GM18951 (cell line): ENCODE results near the gene MCC.

ENCODE experiments used
- POLR2A ChIP-seq: IDR thresholded peaks from 4 replicates; pipeline ENCODE4 v1.6.1; 2011; ENCODE audit warnings: mild to moderate bottlenecking; ENCODE audit not compliant: insufficient read length, insufficient read depth; ENCODE audit errors: extremely low read depth
- in situ Hi-C: fragments of 300-500 bp; cut with MboI; formaldehyde crosslinking; loops from one replicate; pipeline ENCODE4 v1.12.0; 2022; ENCODE audit warnings: low sequenced_read_pairs, mixed read lengths, inconsistent platforms; ENCODE audit not compliant: unreplicated experiment

Gene MCC

DNA sequence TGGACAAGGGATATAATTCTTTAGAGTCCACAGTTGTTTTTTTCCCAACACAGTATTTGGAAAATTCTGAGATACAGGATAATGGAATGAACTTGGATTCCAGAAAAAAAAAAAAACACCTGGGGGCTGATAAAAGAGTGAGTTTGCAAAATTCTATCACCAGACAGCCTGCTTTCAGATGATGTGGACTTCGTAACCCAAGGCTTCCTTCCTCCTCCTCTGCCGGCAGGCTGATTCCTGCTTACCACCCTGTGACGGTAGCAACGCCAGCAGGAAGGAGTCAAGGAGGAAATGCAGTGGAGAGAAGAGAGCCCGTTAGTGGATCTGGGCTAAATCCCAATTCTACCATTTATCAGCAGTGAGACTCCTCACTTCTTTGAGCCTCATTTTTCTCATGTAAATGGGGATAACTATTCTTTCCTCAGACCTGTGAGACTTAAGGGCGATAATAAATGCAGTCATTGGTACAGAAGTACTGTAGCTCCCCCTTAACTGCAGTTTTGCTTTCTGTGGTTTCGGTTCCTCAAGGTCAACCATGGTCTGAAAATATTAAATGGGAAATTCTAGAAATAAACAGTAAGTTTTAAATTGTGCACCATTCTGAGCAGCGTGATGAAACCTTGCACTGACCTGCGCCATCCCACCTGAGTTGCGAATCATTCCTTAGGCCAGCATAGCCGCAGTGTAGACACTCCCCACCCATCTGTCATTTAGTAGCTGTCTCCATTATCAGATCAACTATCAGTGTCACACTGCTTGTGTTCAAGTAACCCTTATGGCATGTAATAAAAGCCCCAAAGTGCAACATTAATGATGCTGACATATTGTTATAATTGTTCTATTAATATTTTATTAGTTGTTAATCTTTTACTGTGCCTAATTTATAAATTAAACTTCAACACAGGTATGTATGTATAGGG lies 440.3 kb downstream of the MCC start:
- in situ Hi-C loops = no loop called here
- no peak for TF ChIP-seq POLR2A

DNA sequence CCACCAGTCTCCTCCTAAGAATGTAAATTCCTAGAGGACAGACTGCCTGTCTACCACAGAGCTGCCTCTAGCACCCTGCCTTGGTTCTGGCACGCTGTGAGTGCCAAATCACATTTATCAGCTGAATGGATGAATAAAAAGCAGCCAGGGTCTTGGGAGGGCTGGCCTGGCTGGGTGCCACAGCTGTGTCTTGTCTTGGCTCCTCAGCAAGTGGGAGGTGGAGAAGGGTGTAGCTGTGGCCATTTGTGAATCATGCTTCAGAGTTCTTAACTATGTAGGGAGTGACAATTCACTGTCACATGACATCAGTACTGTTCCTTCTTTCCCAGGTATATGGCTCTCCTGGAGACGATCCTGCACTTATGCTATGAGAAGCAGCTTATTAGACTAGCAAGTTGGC lies 441.0 kb downstream of the MCC start:
- in situ Hi-C loops = no loop called here
- TF ChIP-seq POLR2A = no peak

DNA sequence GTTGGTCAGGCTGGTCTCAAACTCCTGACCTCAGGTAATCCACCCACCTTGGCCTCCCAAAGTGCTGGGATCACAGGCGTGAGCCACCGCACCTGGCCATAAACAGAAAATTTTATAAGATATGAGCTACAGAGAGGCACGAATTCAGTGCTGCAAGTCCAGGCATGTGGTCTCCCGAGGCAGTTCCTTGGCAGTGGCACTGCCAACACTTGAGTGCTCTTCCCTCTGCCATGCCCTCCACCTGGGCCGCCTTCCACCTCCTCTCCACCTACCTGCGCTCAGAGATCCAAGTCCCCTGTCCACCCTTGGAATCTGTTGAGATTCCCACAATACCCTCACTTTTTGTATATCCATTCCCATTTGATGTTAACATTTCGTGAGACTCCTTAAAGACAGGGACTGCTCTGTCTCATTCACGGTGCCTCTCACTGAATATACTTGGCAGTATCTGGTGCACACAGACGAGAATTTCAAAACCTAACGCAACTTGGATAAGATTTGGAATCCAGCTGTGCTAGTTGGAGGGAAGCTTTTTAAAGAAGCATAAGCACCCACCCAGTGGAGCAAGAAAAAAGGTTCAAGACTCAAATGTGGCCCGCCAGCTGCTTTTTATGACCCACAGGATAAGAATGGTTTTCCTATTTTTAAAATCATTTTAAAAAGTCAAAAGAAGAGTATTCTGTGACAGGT lies 443.3 kb downstream of the MCC start:
- in situ Hi-C loops = no loop called here
- TF ChIP-seq POLR2A = no peak

DNA sequence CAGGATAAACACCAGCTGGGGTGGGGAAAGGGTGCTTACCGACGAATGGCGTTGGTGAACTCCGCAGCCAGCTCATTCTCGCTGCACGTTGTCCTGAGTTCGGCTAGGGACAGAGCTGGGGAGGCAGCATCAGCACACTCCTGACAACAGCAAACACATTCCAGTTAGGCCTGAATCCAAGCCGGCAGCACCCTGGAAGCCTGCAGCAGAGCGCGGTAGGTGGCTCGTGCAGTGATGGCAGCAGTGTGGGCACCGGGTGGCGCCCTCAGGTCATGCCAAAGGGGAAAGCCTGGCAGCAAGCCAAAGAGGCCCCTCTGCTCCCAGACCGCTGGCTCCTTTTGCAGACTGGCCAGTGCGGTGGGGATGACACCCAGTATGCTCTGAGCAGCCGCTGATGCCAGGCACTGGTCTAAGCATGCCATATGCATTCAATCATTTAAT lies 444.7 kb downstream of the MCC start:
- TF ChIP-seq POLR2A = no peak
- in situ Hi-C loops = no loop called here

DNA sequence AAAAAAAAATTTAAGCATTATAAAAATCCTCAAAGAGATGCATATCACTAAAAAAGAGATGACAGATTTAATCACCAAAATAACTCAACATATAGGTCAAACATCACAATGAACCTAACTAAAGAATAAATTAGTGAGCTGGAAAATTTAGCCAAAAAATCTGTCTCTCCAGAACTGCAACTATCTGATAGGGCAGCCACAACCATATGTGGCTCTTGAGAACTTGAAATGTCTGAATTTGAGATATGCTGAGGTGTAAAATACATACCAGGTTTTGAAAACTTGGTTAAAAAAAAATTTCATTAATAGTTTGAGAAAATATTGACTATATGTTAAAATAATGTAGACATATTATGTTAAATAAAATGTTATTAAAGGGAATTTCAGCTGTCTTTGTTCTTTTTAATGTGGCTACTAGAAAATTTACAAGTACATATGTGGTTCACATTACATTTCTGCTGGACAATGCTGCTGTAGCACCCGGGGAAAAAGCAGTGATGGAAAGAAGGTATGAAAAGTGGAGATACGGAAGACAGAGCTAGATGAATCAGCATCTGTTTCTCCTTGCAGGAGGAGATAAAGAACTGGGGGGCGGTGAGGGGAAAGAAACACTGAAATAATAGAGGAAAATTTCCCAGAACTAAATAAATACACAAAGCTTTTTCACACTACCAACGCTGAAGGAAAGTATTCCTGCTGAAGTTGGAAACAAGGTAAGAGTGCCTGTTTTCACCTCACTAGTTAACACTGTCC lies 445.6 kb downstream of the MCC start:
- no peak for TF ChIP-seq POLR2A
- in situ Hi-C loops = no loop called here

DNA sequence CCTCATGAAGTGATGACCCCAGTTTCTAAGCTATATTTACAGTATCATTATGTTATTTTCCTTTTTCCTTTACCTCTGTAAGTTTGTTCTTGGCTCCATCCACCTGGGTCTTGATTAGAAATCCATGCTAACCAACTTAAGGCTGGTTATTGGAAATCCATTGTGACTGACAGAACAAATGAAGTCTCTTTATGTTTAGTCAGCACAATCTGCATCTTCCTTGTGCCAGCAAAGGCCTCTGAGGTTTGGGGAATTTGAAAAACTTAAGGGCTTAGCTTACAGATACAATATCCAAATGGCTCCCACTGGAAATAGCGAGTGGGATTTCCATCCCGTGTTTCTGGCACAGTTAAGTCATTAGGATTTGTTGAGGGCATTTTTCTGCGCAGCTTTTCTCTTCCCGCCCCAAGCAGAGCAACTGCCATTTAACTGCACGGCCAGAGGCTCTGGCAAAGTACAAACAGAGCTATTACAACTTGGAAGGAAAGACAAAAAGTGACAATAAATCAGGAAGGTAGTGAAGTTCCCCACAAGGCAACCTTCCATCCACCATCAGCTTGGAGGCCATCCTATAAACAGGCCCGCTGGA lies 447.5 kb downstream of the MCC start:
- no peak for TF ChIP-seq POLR2A

DNA sequence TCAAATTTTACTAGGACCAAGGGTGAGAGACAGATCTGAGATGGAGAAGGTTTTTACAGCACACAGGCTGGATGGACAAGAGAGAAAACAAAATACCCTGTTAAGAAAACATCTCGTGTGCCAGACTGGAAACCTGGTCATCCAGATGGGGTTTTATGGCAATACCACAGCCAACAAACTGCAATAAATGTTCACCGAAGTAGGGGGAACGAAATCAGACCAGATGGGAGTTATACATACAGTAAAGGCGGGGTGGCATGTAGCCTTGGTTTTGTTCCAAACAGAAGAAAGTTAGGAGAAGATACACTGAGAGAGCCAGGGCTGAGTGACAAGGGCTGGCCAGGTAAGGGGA lies 448.3 kb downstream of the MCC start:
- in situ Hi-C loops = no loop called here
- no peak for TF ChIP-seq POLR2A

More for the DNA sequence above, 447.5 kb downstream of the MCC start:
- in situ Hi-C loops = no loop called here

DNA sequence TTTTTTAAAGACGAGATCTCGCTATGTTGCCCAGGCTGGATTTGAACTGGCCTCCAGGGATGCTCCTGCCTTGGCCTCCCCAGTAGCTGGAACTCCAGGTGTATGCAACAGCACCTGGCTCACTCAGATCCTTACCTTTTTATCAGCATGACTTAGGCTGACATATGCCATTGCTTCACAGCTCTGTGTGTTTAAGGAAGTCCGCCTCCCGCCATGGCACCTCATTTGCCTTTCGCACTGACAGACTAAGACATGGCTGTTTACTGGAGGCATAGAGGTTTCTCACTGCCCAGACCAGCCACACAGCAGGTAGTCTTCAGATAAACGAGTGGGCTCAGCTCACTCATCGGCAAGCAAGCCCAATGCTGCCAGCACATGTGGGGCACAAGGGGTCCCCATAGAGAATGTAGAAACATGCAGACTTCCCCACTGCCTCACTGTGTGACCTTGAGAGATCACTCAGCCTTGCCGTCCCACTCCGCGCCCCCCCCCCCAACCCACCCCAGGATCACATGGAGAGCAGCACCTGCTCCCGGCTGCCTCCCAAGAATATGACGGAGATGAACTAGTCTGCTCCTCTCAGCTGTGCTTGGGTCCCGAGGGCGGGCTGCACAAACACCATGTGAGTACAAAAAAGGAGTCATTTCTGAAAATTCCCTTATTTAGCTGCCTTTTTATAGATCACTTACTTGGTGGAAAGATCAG lies 448.9 kb downstream of the MCC start:
- TF ChIP-seq POLR2A = no peak
- in situ Hi-C loops = no loop called here

DNA sequence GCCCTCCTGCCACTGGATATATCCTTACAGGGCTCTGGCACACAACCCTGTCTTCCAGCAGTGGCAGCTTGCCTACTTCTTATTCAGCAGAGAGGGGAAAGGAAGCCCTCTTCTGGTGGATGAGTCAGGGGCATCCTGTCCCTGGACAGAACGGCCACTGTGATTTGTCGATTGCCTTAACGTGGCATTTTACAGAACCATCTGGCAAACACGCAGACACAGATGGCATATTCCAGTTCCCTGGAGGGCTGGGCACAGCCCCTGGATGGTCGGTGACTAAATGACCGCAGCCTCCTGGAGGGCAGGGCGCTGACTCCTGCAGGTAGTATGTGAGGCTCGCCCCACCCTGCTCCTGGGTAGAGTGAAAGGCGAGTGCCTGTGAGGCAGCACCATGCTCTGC lies 449.5 kb downstream of the MCC start:
- in situ Hi-C loops = no loop called here

DNA sequence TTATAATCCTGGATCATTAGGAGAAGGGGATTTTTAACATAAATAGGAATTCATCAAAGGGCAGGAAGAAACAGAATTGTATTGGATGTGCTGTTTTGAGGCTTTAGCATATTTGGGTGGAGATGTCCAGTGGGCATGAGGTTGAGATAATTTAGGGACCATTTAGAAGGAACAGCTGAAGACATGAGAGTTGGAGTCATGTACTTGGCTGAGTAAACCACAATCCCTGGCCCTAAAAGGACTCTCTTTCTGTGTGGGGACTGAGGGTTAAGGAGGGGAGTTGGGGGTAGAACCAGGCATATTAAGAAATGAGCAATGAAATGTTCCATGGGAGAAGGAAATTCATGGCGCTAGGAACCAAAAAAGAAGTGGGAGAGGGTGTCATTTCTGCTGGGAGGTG lies 450.1 kb downstream of the MCC start:
- no peak for TF ChIP-seq POLR2A
- in situ Hi-C loops = no loop called here

More for the DNA sequence above, 449.5 kb downstream of the MCC start:
- no peak for TF ChIP-seq POLR2A

DNA sequence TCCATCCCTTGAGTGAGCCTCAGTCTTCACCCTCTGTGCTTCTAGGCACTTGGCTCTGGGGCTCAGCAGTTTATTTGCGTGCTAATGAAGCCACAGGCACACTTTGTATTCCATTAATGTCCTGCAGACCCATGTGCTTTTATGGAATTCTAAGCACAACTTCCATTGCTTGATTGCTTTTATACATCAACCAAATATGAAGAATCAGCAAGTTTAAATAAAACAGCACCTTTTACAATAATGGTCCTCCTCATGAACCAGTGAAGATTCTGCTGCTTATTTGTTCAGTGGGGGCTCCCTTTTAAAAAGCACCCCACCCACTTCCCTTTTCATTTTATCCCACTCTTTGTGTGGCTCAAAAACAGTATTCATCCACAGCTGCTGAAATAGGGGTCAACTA lies 451.4 kb downstream of the MCC start:
- in situ Hi-C loops = no loop called here
- TF ChIP-seq POLR2A = no peak

DNA sequence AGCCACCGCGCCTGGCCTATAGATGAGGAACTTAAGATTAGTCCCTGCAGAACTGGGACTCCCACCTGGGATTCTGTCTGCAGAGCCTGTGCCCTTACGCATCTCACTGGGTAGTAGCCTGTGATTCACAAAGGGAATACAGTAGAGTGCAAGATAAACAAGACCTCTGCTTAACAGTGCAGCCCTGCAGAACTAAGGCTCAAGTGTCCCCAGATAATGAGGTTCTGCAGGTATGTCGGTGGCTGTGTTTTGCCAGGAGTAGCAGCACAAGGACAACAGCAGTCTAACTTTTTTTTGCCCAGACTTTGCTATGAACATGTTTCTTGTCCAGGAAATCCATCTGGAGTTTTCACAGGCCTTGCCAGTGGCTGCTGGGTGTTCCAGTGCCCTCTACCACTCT lies 451.9 kb downstream of the MCC start:
- in situ Hi-C loops = no loop called here
- TF ChIP-seq POLR2A = no peak
